Adrenal gland (tissue), 12 donors: ENCODE results near the gene TRPM4. TPM values are rescaled to one million over a fixed set of nuclear protein-coding genes. Genes with fewer than 3 reads are reported as not detected.
"Not testable (repeated sequence)": the region's sequence is repeated elsewhere in the genome, so short reads cannot be mapped to it uniquely, and the experiment has no call there.

Experiments used
- DNase-seq, 7 donors: peaks; one replicate each; pipeline ENCODE4 v3.0.0-alpha.2; 2019 to 2020
- H3K27ac ChIP-seq, 5 donors: fragments of 200-600 bp; sonication (generic) in 4 of 5; 1 replicate in 3 of 5; 2 replicates in 2 of 5; pipeline versions ENCODE4 v1.5.1 to v1.8.0; 2016 to 2020; ENCODE audit warnings: mild to moderate bottlenecking in 1 of 5
- H3K27me3 ChIP-seq: fragments of 200-600 bp; 2 replicates; pipeline ENCODE4 v1.8.0; 2021
- H3K36me3 ChIP-seq, 2 donors: fragments of 200-600 bp; replicated peaks in 1 of 2; 1 replicate in 1 of 2; 2 replicates in 1 of 2; pipeline versions ENCODE4 v1.5.1 to v1.8.0; 2018 to 2022
- H3K4me1 ChIP-seq, 2 donors: fragments of 200-600 bp; replicated peaks in 1 of 2; 1 replicate in 1 of 2; 2 replicates in 1 of 2; pipeline versions ENCODE4 v1.5.1 to v1.8.0; 2018 to 2021
- H3K4me3 ChIP-seq, 4 donors: fragments of 200-600 bp; sonication (generic) in 3 of 4; one replicate each; pipeline ENCODE4 v1.5.1; 2016 to 2018
- H3K9me3 ChIP-seq, 3 donors: fragments of 200-600 bp; sonication (generic) in 1 of 3; replicated peaks in 1 of 3; 1 replicate in 2 of 3; 2 replicates in 1 of 3; pipeline versions ENCODE4 v1.5.1 to v1.8.0; 2016 to 2021
- POLR2A ChIP-seq, 2 donors: fragments of 450-650 bp; IDR thresholded peaks; one replicate each; pipeline ENCODE4 v1.6.1; 2017; ENCODE audit warnings: antibody characterized with exemption in 2 of 2, mild to moderate bottlenecking in 2 of 2, moderate library complexity in 1 of 2
- WGBS, 4 donors: extraction: QIAGEN DNeasy Blood & Tissue Kit in 2 of 4; methylation state at CpG; one replicate each; pipeline versions ENCODE4 v1.1.5 to v1.1.7; 2013 to 2017; 5-methylcytosine and 5-hydroxymethylcytosine counted together
- intact Hi-C, 2 donors: fragments of 100-400 bp; cut with DNase I; formaldehyde crosslinking; loops; one replicate each; pipeline versions ENCODE4 v1.14.1 to v1.15.0; 2022 to 2023
- polyA plus RNA-seq, 3 donors: library from polyadenylated mRNA; stranded (reverse); fragments of 200-250 nt in 2 of 3; fragments of 350-450 nt in 1 of 3; fragmentation: Illumina TruSeq in 1 of 3; extraction: RNeasy Lipid Tissue Mini Kit (QIAGEN cat#74804) in 1 of 3; gene quantifications; one replicate each; pipeline ENCODE4 v1.2.3, GENCODE V29; 2013 to 2014
- total RNA-seq, 9 donors: library from RNA; depleted of rRNA in 4 of 9; stranded (reverse); fragments of >200 nt in 4 of 9; fragments of 120-200 nt in 1 of 9; fragmentation: NEBNext Ultra II Directional in 1 of 9; extraction: Animal tissue kit (Norgen Biotek cat#: 25700) in 1 of 9; gene quantifications; one replicate each; pipeline versions ENCODE4 v1.1.0 to v1.2.4, GENCODE V29; 2013 to 2023
- TF ChIP-seq, protein P1 (sequence below), 6 experiments: fragments of 450-650 bp in 4 of 6; fragments of 200-600 bp in 2 of 6; sonication (generic) in 1 of 6; IDR thresholded peaks; 1 replicate in 5 of 6; 2 replicates in 1 of 6; pipeline versions ENCODE4 v1.5.1 to v1.8.0; 2016 to 2021; ENCODE audit warnings: antibody characterized with exemption in 6 of 6, mild to moderate bottlenecking in 2 of 6, moderate library complexity in 1 of 6
- donor health status: healthy with polysubstance abuse.
- donor health status: Bipolar disorder and iron deficiency.
- donor health status: DM: yes; HTN: yes; CAD: no.
- donor health status: DM: no; HTN: no; CAD: no.
- donor health status: DM: no; HTN: no; CAD: no.
- donor health status: DM: yes; HTN: yes; CAD: no.

The TRPM4 gene
- total and polyA plus RNA-seq, 12 donors = 4.2 to 56.3 (median 15.7) TPM

DNA sequence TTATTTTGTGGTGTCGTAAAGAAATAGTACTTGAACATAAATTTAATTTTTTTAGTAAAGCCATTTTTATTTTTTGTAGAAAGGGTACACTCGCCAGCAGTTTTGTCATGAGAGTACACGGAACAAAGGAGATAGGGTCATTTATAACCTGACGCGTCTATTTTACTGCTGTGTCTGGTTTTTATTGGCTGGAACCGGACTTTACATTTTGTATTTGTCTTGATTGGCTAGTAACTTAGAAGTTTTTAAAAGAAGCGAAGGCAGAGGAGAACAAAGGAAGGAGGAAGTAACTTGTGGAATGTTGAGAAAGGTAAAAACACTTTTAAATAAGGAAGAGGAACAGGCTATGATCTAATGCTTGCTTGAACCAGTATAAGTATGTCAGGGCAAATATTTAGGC, 43.5 kb downstream of the TRPM4 start:
- H3K9me3 ChIP-seq = no peaks in the 10 kb centered on the region
- H3K36me3 ChIP-seq = peaks cover 0 to 12% of the 10 kb centered on the region in 2 donors
- WGBS, 4 donors = 89 to 91% (median 90%) methylated on average over 7 of the region's 7 CpGs
- TF ChIP-seq, protein P1, sequence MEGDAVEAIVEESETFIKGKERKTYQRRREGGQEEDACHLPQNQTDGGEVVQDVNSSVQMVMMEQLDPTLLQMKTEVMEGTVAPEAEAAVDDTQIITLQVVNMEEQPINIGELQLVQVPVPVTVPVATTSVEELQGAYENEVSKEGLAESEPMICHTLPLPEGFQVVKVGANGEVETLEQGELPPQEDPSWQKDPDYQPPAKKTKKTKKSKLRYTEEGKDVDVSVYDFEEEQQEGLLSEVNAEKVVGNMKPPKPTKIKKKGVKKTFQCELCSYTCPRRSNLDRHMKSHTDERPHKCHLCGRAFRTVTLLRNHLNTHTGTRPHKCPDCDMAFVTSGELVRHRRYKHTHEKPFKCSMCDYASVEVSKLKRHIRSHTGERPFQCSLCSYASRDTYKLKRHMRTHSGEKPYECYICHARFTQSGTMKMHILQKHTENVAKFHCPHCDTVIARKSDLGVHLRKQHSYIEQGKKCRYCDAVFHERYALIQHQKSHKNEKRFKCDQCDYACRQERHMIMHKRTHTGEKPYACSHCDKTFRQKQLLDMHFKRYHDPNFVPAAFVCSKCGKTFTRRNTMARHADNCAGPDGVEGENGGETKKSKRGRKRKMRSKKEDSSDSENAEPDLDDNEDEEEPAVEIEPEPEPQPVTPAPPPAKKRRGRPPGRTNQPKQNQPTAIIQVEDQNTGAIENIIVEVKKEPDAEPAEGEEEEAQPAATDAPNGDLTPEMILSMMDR (IDR thresholded peaks at IDR 0.05) = no peak
- TF ChIP-seq POLR2A (IDR thresholded peaks at IDR 0.05) = no peak
- no peaks in the 10 kb centered on the region for H3K27me3 ChIP-seq
- intact Hi-C loops = no loop called here
- no peaks in the 10 kb centered on the region for H3K4me1 ChIP-seq
- no peak overlapping the region for H3K4me3 ChIP-seq
- H3K27ac ChIP-seq = no peak overlapping the region
- no peak for DNase-seq

DNA sequence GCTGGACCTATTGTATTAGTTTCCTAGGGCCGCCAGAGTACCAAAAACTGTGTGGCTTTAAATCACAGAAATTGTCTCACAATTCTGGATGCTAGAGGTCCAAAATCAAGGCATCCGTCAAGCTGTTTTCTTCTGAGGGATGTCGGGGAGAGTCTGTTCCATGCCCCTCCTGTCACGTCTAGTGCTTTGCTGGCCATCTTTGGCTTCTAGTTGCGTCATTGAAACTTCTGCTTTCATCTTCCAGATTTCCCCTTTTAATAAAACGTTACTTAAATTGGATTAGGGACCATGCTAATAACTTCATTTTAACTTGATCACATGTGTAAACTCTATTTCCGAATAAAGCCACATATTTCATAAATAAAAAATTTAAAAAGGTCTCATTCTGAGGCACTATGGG, 47.5 kb downstream of the TRPM4 start:
- intact Hi-C loops = loop anchor here (5.0 kb wide), 1 partner anchor 108 kb away; no protein-coding TSS in a partner anchor
- no peak for TF ChIP-seq POLR2A (IDR thresholded peaks at IDR 0.05)
- TF ChIP-seq, protein P1 (IDR thresholded peaks at IDR 0.05) = no peak
- 74 to 83% (median 78%) methylated on average over 7 of the region's 7 CpGs for WGBS, 4 donors

GRCh38 chr19:49209502-49209901, 51.9 kb downstream of the TRPM4 start:
- intact Hi-C loops = loop anchor here (5.0 kb wide), 1 partner anchor 112 kb away; no protein-coding TSS in a partner anchor
- not testable (repeated sequence) for DNase-seq, H3K27ac ChIP-seq, H3K4me3 ChIP-seq, H3K4me1 ChIP-seq, H3K36me3 ChIP-seq, H3K9me3 ChIP-seq, H3K27me3 ChIP-seq
- WGBS, 4 donors = 77 to 85% (median 81%) methylated on average over 4 of the region's 4 CpGs

More for the DNA sequence above, 47.5 kb downstream of the TRPM4 start:
- H3K27ac ChIP-seq = no peak overlapping the region
- DNase-seq = no peak
- no peak overlapping the region for H3K4me3 ChIP-seq
- H3K27me3 ChIP-seq = no peaks in the 10 kb centered on the region
- peaks cover 0 to 12% of the 10 kb centered on the region in 2 donors for H3K36me3 ChIP-seq
- H3K9me3 ChIP-seq = no peaks in the 10 kb centered on the region
- H3K4me1 ChIP-seq = peaks cover 0 to 8% of the 10 kb centered on the region in 2 donors

- Histone ChIP-seq H3K27me3 (no peaks in the 10 kb centered on the region), H3K4me3 (no peak overlapping the region)
- 38 to 55% (median 45%) methylated on average over 33 to 50 of the region's 50 CpGs for WGBS, 4 donors
These were observed 52.7 kb downstream of the TRPM4 start for GRCh38 chr19:49210108-49210900.

More at GRCh38 chr19:49210108-49210900, 52.7 kb downstream of the TRPM4 start:
- H3K9me3 ChIP-seq = no peaks in the 10 kb centered on the region
- peak in 6 of 7 donors; percentile 55 to 75 (median 64) for DNase-seq
- no peaks in the 10 kb centered on the region for H3K36me3 ChIP-seq
- H3K27ac ChIP-seq = peak overlapping the region in 1 of 5 donors; percentile 18
- intact Hi-C loops = loop anchor here in 1 of 2 donors (10.0 kb wide), 1 partner anchor 136 kb away; the partner anchor contains the start of gene KCNA7
- peaks cover 0 to 8% of the 10 kb centered on the region in 2 donors for H3K4me1 ChIP-seq
- TF ChIP-seq, protein P1 (IDR thresholded peaks at IDR 0.05) = peak in 2 of 6 experiments; percentile 4 to 6
- no peak for TF ChIP-seq POLR2A (IDR thresholded peaks at IDR 0.05)
